Right atrium auricular region (tissue), 2 donors: ENCODE results near the gene BAIAP2. TPM values are rescaled to one million over a fixed set of nuclear protein-coding genes. Genes with fewer than 3 reads are reported as not detected.

Experiments used
- DNase-seq: peaks from one replicate; pipeline ENCODE4 v3.0.0-alpha.2; 2019; ENCODE audit warnings: low spot score
- H3K27ac ChIP-seq, 2 donors: fragments of 200-600 bp; sonication (generic); 1 replicate in 1 of 2; 2 replicates in 1 of 2; pipeline ENCODE4 v1.5.1; 2016 to 2019
- H3K27me3 ChIP-seq, 2 donors: fragments of 200-600 bp; sonication (generic); one replicate each; pipeline versions ENCODE4 v1.5.1 to v1.6.0; 2017 to 2019
- H3K36me3 ChIP-seq: fragments of 200-600 bp; sonication (generic); one replicate; pipeline ENCODE4 v1.5.1; 2016
- H3K4me1 ChIP-seq, 2 donors: fragments of 200-600 bp; sonication (generic); one replicate each; pipeline versions ENCODE4 v1.5.1 to v1.6.0; 2017 to 2019
- H3K4me3 ChIP-seq, 2 donors: fragments of 200-600 bp; sonication (generic); 1 replicate in 1 of 2; 2 replicates in 1 of 2; pipeline ENCODE4 v1.5.1; 2017 to 2019; ENCODE audit warnings: mild to moderate bottlenecking in 1 of 2, moderate library complexity in 1 of 2
- H3K9me3 ChIP-seq, 2 donors: fragments of 200-600 bp; sonication (generic); one replicate each; pipeline ENCODE4 v1.5.1; 2019
- CTCF ChIP-seq, 2 donors: fragments of 200-600 bp; sonication (generic); IDR thresholded peaks; one replicate each; pipeline ENCODE4 v1.5.1; 2019; ENCODE audit warnings: antibody characterized with exemption in 2 of 2
- total RNA-seq, 2 donors: library from RNA; depleted of rRNA; stranded (reverse); fragments of >200 nt; gene quantifications; one replicate each; pipeline ENCODE4 v1.1.0, GENCODE V29; 2016

BAIAP2 gene
- total RNA-seq, 2 donors from 2014 or later, result 27.9 to 36.5 TPM

- peaks cover 0 to 51% of the 10 kb centered on the region in 2 donors for H3K4me1 ChIP-seq
- no peaks in the 10 kb centered on the region for H3K9me3 ChIP-seq
Measured at GRCh38 chr17:81080019-81080418, 45.1 kb downstream of the BAIAP2 start.

GRCh38 chr17:81081222-81082176, 46.5 kb downstream of the BAIAP2 start:
- DNase-seq, result no peak
- Histone ChIP-seq H3K9me3 (no peaks in the 10 kb centered on the region), H3K27me3 (no peaks in the 10 kb centered on the region), H3K4me3 (no peak overlapping the region), H3K27ac (peak overlapping the region; percentile 85 to 91), H3K4me1 (peaks cover 0 to 61% of the 10 kb centered on the region in 2 donors), H3K36me3 (peaks cover 6% of the 10 kb centered on the region)
- no peak for TF ChIP-seq CTCF (IDR thresholded peaks at IDR 0.05)

More at GRCh38 chr17:81080019-81080418, 45.1 kb downstream of the BAIAP2 start:
- TF ChIP-seq CTCF (IDR thresholded peaks at IDR 0.05), result no peak
- peaks cover 8% of the 10 kb centered on the region for H3K36me3 ChIP-seq
- H3K27me3 ChIP-seq, result no peaks in the 10 kb centered on the region
- DNase-seq, result no peak
- H3K27ac ChIP-seq, result peak overlapping the region in 1 of 2 donors; percentile 91
- H3K4me3 ChIP-seq, result no peak overlapping the region

GRCh38 chr17:81082177-81083073, 47.5 kb downstream of the BAIAP2 start:
- Histone ChIP-seq H3K4me3 (no peak overlapping the region), H3K27ac (peak overlapping the region; percentile 85 to 91), H3K9me3 (no peaks in the 10 kb centered on the region), H3K36me3 (peaks cover 11% of the 10 kb centered on the region), H3K4me1 (peaks cover 0 to 61% of the 10 kb centered on the region in 2 donors), H3K27me3 (no peaks in the 10 kb centered on the region)
- DNase-seq, result no peak
- no peak for TF ChIP-seq CTCF (IDR thresholded peaks at IDR 0.05)

GRCh38 chr17:81083125-81083765, 48.3 kb downstream of the BAIAP2 start:
- Histone ChIP-seq H3K4me3 (no peak overlapping the region), H3K27me3 (no peaks in the 10 kb centered on the region), H3K27ac (peak overlapping the region; percentile 85 to 91), H3K4me1 (peaks cover 0 to 61% of the 10 kb centered on the region in 2 donors), H3K9me3 (no peaks in the 10 kb centered on the region), H3K36me3 (peaks cover 20% of the 10 kb centered on the region)
- no peak for DNase-seq
- no peak for TF ChIP-seq CTCF (IDR thresholded peaks at IDR 0.05)

GRCh38 chr17:81084680-81085419, 49.9 kb downstream of the BAIAP2 start:
- H3K27ac ChIP-seq, result peak overlapping the region; percentile 85 to 91
- peaks cover 0 to 60% of the 10 kb centered on the region in 2 donors for H3K4me1 ChIP-seq
- TF ChIP-seq CTCF (IDR thresholded peaks at IDR 0.05), result no peak

More at GRCh38 chr17:81084680-81085419, 49.9 kb downstream of the BAIAP2 start:
- H3K36me3 ChIP-seq, result peaks cover 23% of the 10 kb centered on the region
- no peaks in the 10 kb centered on the region for H3K27me3 ChIP-seq
- DNase-seq, result no peak
- no peaks in the 10 kb centered on the region for H3K9me3 ChIP-seq
- H3K4me3 ChIP-seq, result no peak overlapping the region
